ENCODE data around the gene JAK1.

Gene JAK1

DNA sequence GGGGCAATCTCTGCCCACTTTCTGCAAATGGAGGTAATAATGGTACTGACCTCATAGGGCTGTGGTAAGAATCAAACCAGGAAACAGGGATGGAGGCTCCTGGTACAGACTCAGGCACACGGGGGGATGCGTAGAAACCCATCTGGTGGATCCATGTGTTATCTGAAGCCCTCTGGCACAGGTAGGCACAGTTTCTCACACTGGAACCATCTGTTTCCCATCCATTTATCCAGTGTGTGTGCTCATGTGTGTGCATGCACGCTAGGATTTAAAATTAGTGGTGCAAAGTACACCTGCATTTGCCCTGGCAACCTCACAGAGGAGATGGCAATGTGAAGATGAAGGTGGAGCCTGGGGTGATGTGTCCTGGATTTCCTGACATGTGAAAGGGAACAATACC is 118.2 kb downstream of the JAK1 start:
- in situ Hi-C loops (cut with HindIII; ENCODE audit: low sequenced_read_pairs), result no loop called here
- TF ChIP-seq, protein P1, sequence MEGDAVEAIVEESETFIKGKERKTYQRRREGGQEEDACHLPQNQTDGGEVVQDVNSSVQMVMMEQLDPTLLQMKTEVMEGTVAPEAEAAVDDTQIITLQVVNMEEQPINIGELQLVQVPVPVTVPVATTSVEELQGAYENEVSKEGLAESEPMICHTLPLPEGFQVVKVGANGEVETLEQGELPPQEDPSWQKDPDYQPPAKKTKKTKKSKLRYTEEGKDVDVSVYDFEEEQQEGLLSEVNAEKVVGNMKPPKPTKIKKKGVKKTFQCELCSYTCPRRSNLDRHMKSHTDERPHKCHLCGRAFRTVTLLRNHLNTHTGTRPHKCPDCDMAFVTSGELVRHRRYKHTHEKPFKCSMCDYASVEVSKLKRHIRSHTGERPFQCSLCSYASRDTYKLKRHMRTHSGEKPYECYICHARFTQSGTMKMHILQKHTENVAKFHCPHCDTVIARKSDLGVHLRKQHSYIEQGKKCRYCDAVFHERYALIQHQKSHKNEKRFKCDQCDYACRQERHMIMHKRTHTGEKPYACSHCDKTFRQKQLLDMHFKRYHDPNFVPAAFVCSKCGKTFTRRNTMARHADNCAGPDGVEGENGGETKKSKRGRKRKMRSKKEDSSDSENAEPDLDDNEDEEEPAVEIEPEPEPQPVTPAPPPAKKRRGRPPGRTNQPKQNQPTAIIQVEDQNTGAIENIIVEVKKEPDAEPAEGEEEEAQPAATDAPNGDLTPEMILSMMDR (IDR thresholded peaks at IDR 0.05; ENCODE audit: low read depth, low read length), result no peak
- no peak for DNase-seq (ENCODE audit: low read depth, low spot score)
- H3K4me3 ChIP-seq (ENCODE audit: low read depth, low read length), result no peak overlapping the region

DNA sequence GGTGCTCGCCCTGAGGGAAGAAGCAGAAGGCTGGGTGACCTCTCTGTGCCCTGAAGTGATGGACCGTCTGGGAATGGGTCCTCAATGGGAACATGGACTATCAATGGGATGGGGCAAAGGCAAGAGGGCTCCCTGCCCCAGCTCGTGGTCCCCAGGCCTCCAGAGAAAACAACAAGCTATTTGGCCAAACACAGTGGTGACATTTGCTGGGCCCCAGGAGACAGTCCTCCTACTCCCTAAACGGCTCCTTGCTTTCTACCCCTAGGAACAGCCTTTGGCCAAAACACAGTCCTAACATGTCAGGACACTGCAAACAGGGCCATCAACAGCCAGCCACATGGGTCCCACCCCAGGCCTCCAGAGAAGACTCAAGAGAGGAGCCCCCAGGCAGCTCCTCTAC is 118.7 kb downstream of the JAK1 start:
- DNase-seq (ENCODE audit: low read depth, low spot score), result no peak
- in situ Hi-C loops (cut with HindIII; ENCODE audit: low sequenced_read_pairs), result no loop called here
- TF ChIP-seq, protein P1 (IDR thresholded peaks at IDR 0.05; ENCODE audit: low read depth, low read length), result no peak
- no peak overlapping the region for H3K4me3 ChIP-seq (ENCODE audit: low read depth, low read length)

DNA sequence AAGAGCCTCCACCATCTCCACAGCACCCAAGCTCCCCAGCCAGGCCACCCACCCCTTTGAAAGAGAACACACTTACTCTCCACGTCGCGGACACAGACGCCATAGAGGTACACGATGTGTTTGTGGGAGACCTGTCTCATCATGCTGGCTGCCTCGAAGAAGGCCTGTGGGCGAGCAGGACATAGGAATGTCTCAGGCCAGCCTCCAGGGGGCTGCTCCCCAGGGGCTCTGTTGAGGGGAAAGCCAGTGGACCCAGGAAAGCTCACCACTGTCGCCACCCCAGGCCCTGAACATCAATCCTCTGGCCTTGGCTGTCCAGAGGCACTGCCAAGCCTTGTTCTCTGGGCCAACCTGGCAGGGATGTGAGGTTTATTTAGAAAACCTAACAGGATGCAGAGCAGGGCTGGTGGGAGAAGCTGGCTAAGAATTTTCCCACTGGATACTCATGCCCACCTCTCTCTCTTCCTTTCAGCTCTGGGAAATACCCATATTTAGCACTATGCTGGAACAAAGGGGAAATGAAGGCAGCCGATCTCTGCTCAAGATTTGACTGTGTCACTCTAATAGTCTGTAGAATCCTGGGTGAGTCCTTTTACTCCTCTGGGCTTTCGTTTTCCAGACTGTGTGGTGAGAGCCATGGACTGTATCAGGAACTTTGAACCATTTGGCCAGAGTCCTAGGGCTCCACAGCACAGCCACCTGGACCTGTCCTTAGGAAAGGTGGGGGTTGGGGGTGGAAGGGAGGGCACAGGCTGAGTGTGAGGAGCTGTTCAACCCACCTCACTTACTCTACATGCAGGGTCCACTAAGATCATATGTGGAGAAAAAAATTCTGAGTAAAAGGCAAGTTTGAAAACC is 119.5 kb downstream of the JAK1 start:
- TF ChIP-seq, protein P1 (IDR thresholded peaks at IDR 0.05; ENCODE audit: low read depth, low read length), result no peak
- no peak overlapping the region for H3K4me3 ChIP-seq (ENCODE audit: low read depth, low read length)
- no peak for DNase-seq (ENCODE audit: low read depth, low spot score)
- in situ Hi-C loops (cut with HindIII; ENCODE audit: low sequenced_read_pairs), result no loop called here

DNA sequence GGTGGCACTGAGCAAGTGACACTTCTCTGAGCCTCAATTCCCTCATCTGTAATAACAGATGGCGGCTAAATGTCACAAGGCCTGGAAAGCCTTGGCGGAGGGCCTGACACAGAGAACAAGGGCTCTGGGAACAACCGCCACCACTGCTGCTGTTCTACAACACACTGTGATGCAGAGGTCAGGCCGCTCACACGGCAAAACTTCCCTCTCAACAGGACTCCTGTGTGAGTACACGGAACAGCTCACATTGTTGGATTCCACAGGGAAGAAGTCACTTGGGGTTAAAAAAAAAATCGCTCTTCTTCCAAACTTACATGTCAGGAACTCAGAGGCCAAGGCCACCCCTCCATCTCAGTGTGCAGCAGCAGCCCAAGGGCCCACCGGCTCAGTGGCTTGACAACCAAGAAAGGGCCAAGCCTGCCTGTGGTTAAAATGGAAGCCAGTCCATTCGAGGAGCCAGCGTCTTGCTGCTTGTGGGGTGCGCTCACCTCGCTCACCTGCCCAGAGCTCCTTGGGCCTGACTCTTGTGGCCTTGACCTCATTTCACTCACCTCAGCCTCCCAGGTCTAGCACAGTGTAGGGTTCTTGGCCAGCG is 120.4 kb downstream of the JAK1 start:
- in situ Hi-C loops (cut with HindIII; ENCODE audit: low sequenced_read_pairs), result no loop called here
- peak; percentile 59 for DNase-seq (ENCODE audit: low read depth, low spot score)
- TF ChIP-seq, protein P1 (IDR thresholded peaks at IDR 0.05; ENCODE audit: low read depth, low read length), result no peak

DNA sequence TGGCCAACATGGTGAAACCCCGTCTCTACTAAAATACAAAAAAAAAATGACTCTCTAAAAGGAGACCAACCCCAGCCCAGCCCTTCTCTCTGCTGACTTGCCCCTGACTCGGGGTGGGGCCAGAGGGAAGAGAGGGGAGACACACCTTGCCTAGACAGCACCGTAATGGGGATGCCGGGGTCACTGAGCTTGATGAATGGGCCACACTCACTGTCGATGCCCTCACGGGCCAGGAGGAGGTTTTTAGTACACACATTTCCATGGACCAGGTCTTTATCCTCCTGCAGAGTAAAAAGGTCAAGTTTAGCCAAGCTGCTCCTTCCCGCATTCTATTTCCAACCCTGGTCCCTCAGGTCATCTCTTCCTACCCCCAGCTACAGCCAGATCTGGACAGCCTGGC is 121.7 kb downstream of the JAK1 start:
- in situ Hi-C loops (cut with HindIII; ENCODE audit: low sequenced_read_pairs), result no loop called here
- TF ChIP-seq, protein P1 (IDR thresholded peaks at IDR 0.05; ENCODE audit: low read depth, low read length), result no peak
- H3K4me3 ChIP-seq (ENCODE audit: low read depth, low read length), result no peak overlapping the region
- no peak for DNase-seq (ENCODE audit: low read depth, low spot score)

More for the DNA sequence above, 120.4 kb downstream of the JAK1 start:
- H3K4me3 ChIP-seq (ENCODE audit: low read depth, low read length), result no peak overlapping the region

DNA sequence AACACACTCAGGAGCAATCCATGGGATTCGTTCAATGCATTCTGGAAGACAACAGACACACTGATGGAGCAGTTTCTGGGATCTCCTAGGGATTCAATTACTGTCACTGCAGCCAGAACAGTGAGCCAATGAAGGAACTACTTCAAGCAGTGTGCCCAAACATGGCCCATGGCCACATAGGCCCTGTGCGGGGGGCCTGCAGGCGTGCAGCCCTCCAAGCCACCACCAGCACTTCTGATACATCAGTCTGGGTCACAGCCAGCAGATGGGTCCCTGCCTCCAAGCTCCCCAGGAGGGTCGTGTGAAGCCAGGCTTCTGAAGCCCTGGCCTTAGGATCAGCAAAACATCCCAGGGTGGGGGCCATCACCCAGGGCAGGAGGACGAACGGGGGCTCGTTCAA is 122.2 kb downstream of the JAK1 start:
- H3K4me3 ChIP-seq (ENCODE audit: low read depth, low read length), result no peak overlapping the region
- in situ Hi-C loops (cut with HindIII; ENCODE audit: low sequenced_read_pairs), result no loop called here
- no peak for DNase-seq (ENCODE audit: low read depth, low spot score)
- TF ChIP-seq, protein P1 (IDR thresholded peaks at IDR 0.05; ENCODE audit: low read depth, low read length), result no peak
